SK-N-SH (cell line): ENCODE measurements around the gene TMEM131L. TPM values are rescaled to one million over a fixed set of nuclear protein-coding genes. Genes with fewer than 3 reads are reported as not detected.

ENCODE experiments used
- CTCF ChIA-PET: fragments of 300-600, 350-600 bp; formaldehyde crosslinking; extraction: SDS; loops from one replicate; lab custom pipeline; 2021; lab: Yijun Ruan, JAX
- POLR2A ChIA-PET: fragments of 350-600 bp; sonication (Branson Sonifier 250); formaldehyde crosslinking; extraction: SDS; loops from one replicate; lab custom pipeline; 2020; ENCODE audit warnings: antibody characterized with exemption, inconsistent platforms; lab: Yijun Ruan, JAX
- DNase-seq: peaks from one replicate; pipeline ENCODE4 v3.0.0; 2012
- H2AFZ ChIP-seq: fragments of 200-600 bp; sonication (generic); 2 replicates; pipeline ENCODE4 v1.8.1; 2016; ENCODE audit warnings: antibody characterized with exemption, mild to moderate bottlenecking, low read depth
- H3F3A ChIP-seq: fragments of 200-600 bp; sonication (generic); replicated peaks from 2 replicates; pipeline ENCODE3; 2016; ENCODE audit warnings: antibody characterized with exemption, mild to moderate bottlenecking; ENCODE audit not compliant: insufficient read depth
- H3K27ac ChIP-seq, 2 experiments: fragments of 200-500 bp in 1 of 2; fragments of 200-600 bp in 1 of 2; sonication (Bioruptor generic) in 1 of 2; sonication (generic), shearing (Covaris generic) in 1 of 2; 2 replicates each; pipeline versions ENCODE4 v1.5.1 to v1.6.1; 2014 to 2016; ENCODE audit warnings: low read depth in 2 of 2, inconsistent platforms in 1 of 2, low read length in 1 of 2, mild to moderate bottlenecking in 1 of 2, mixed read lengths in 1 of 2
- H3K27me3 ChIP-seq: fragments of 200-600 bp; sonication (generic), shearing (Covaris generic); 2 replicates; pipeline ENCODE4 v1.6.1; 2016; ENCODE audit warnings: mixed run types; ENCODE audit not compliant: insufficient read depth
- H3K36me3 ChIP-seq, 2 experiments: fragments of 200-500 bp in 1 of 2; fragments of 200-600 bp in 1 of 2; sonication (Bioruptor generic) in 1 of 2; sonication (generic) in 1 of 2; replicated peaks in 1 of 2; 2 replicates each; pipeline versions ENCODE3 to v1.5.1; 2014 to 2016; ENCODE audit warnings: low read length in 1 of 2, mild to moderate bottlenecking in 1 of 2; ENCODE audit not compliant: insufficient read depth in 2 of 2, control insufficient read depth in 1 of 2
- H3K4me1 ChIP-seq, 2 experiments: fragments of 200-500 bp in 1 of 2; fragments of 200-600 bp in 1 of 2; sonication (Bioruptor generic) in 1 of 2; sonication (generic), shearing (Covaris generic) in 1 of 2; 2 replicates each; pipeline versions ENCODE4 v1.5.1 to v1.6.1; 2014 to 2016; ENCODE audit warnings: low read depth in 1 of 2, low read length in 1 of 2, mixed run types in 1 of 2; ENCODE audit not compliant: insufficient read depth in 2 of 2, control insufficient read depth in 1 of 2
- H3K4me2 ChIP-seq: fragments of 200-600 bp; sonication (generic), shearing (Covaris generic); 2 replicates; pipeline ENCODE4 v1.6.1; 2017; ENCODE audit warnings: mixed run types
- H3K4me3 ChIP-seq, 2 experiments: fragments of 200-500 bp in 1 of 2; fragments of 200-600 bp in 1 of 2; sonication (Bioruptor generic) in 1 of 2; sonication (generic), shearing (Covaris generic) in 1 of 2; 2 replicates each; pipeline versions ENCODE4 v1.5.1 to v1.8.1; 2014 to 2016; ENCODE audit warnings: low read depth in 2 of 2, inconsistent platforms in 1 of 2, low read length in 1 of 2, mild to moderate bottlenecking in 1 of 2, mixed read lengths in 1 of 2, moderate library complexity in 1 of 2
- H3K79me2 ChIP-seq: fragments of 200-600 bp; sonication (generic); 2 replicates; pipeline ENCODE4 v1.8.1; 2017; ENCODE audit warnings: mild to moderate bottlenecking; ENCODE audit not compliant: insufficient read depth
- H3K9ac ChIP-seq: fragments of 200-600 bp; sonication (generic); 2 replicates; pipeline ENCODE4 v1.6.1; 2017; ENCODE audit warnings: mixed run types
- H3K9me2 ChIP-seq: fragments of 200-600 bp; sonication (generic); 2 replicates; pipeline ENCODE4 v1.6.1; 2017; ENCODE audit warnings: mixed run types
- H3K9me3 ChIP-seq: fragments of 200-600 bp; sonication (generic); 2 replicates; pipeline ENCODE4 v1.6.1; 2017; ENCODE audit warnings: mixed run types, mild to moderate bottlenecking, moderate library complexity
- H4K20me1 ChIP-seq: fragments of 200-600 bp; sonication (generic); 2 replicates; pipeline ENCODE4 v1.6.1; 2017; ENCODE audit warnings: mild to moderate bottlenecking, mixed run types; ENCODE audit not compliant: insufficient read depth
- CHD2 ChIP-seq: fragments of 150-350 bp; IDR thresholded peaks from 2 replicates; pipeline ENCODE4 v1.6.1; 2018; ENCODE audit warnings: low read length; ENCODE audit not compliant: partially characterized antibody
- CTCF ChIP-seq: fragments of 200-600 bp; sonication (generic); IDR thresholded peaks from 2 replicates; pipeline ENCODE4 v1.6.1; 2017; ENCODE audit warnings: antibody characterized with exemption, mild to moderate bottlenecking, moderate library complexity
- ELF1 ChIP-seq: IDR thresholded peaks from 2 replicates; pipeline ENCODE4 v1.4.0; 2012
- EP300 ChIP-seq, 2 experiments: IDR thresholded peaks; 2 replicates each; pipeline versions ENCODE4 v1.4.0 to v1.6.1; 2012; ENCODE audit warnings: borderline replicate concordance in 1 of 2, low read depth in 1 of 2, low read length in 1 of 2
- EZH2phosphoT487 ChIP-seq: fragments of 200-600 bp; sonication (generic); IDR thresholded peaks from 2 replicates; pipeline ENCODE4 v1.6.1; 2017; ENCODE audit warnings: low read depth, mixed run types, mild to moderate bottlenecking, antibody characterized with exemption, moderate library complexity, borderline replicate concordance
- FOSL2 ChIP-seq: IDR thresholded peaks from 2 replicates; pipeline ENCODE4 v1.4.0; 2012; ENCODE audit warnings: low read depth, mild to moderate bottlenecking, moderate library complexity, borderline replicate concordance
- FOXM1 ChIP-seq: IDR thresholded peaks from 2 replicates; pipeline ENCODE4 v1.4.0; 2012; ENCODE audit warnings: low read depth, mild to moderate bottlenecking
- IRF3 ChIP-seq: fragments of 150-350 bp; IDR thresholded peaks from 2 replicates; pipeline ENCODE4 v1.6.1; 2016; ENCODE audit warnings: mild to moderate bottlenecking, low read depth, low read length
- JUND ChIP-seq: IDR thresholded peaks from 2 replicates; pipeline ENCODE4 v1.4.0; 2012
- NFIC ChIP-seq: IDR thresholded peaks from 2 replicates; pipeline ENCODE4 v1.4.0; 2012; ENCODE audit warnings: borderline replicate concordance
- RAD21 ChIP-seq: IDR thresholded peaks from 2 replicates; pipeline ENCODE4 v1.6.1; 2012; ENCODE audit warnings: mild to moderate bottlenecking, low read length
- SIN3A ChIP-seq: IDR thresholded peaks from 2 replicates; pipeline ENCODE4 v1.6.1; 2012; ENCODE audit warnings: low read depth, mild to moderate bottlenecking, low read length, moderate library complexity, borderline replicate concordance
- SMC3 ChIP-seq: IDR thresholded peaks from 2 replicates; pipeline ENCODE4 v1.6.1; 2012; ENCODE audit warnings: low read depth, low read length, improper control_type of control experiment
- TAF1 ChIP-seq: IDR thresholded peaks from 2 replicates; pipeline ENCODE4 v1.6.1; 2012; ENCODE audit warnings: low read depth, mild to moderate bottlenecking, low read length, moderate library complexity, borderline replicate concordance
- TCF12 ChIP-seq: IDR thresholded peaks from 2 replicates; pipeline ENCODE4 v1.4.0; 2012
- TEAD4 ChIP-seq: IDR thresholded peaks from 2 replicates; pipeline ENCODE4 v1.4.0; 2012; ENCODE audit warnings: mild to moderate bottlenecking, borderline replicate concordance; ENCODE audit not compliant: insufficient read depth
- USF1 ChIP-seq: IDR thresholded peaks from 2 replicates; pipeline ENCODE4 v1.4.0; 2012; ENCODE audit warnings: low read depth, borderline replicate concordance
- YY1 ChIP-seq: IDR thresholded peaks from 2 replicates; pipeline ENCODE4 v1.4.0; 2012; ENCODE audit warnings: low read depth, mild to moderate bottlenecking
- WGBS: methylation state at CpG from one replicate; pipeline ENCODE4 v1.1.6; 2017; ENCODE audit warnings: low lambda C conversion rate; 5-methylcytosine and 5-hydroxymethylcytosine counted together
- polyA plus RNA-seq, 3 experiments: library from polyadenylated mRNA; depleted of rRNA; stranded (reverse); fragments of >200 nt; gene quantifications; 2 replicates each; pipeline ENCODE4 v1.2.3, GENCODE V29; 2012

TMEM131L gene
- polyA plus RNA-seq, 1 of the 3 experiments (the other 2 are of a cell fraction), result 6.2 TPM

- TF ChIP-seq SIN3A (no peak), FOSL2 (no peak), USF1 (no peak), EZH2phosphoT487 (no peak), FOXM1 (no peak)
- TF ChIP-seq, all 33 proteins: peak for 0
Measured at GRCh38 chr4:153440475-153440874, 25.7 kb upstream of the TMEM131L start (continued).

- CTCF ChIA-PET, result interaction anchor here (1.1 to 1.6 kb wide), 2 partner anchors 15 to 21 kb away, joined by 3 to 4 read pairs; no protein-coding TSS in a partner anchor
- no peak overlapping the region for H3K4me2 ChIP-seq
- no peaks in the 10 kb centered on the region for H3K36me3 ChIP-seq
- H3K27ac ChIP-seq, result no peak overlapping the region
- H3K9me3 ChIP-seq, result no peaks in the 10 kb centered on the region
- no peaks in the 10 kb centered on the region for H3K79me2 ChIP-seq
- H3F3A ChIP-seq, result peaks cover 5% of the 10 kb centered on the region
- H2AFZ ChIP-seq, result no peak overlapping the region
- H3K9ac ChIP-seq, result no peak overlapping the region
- H3K4me3 ChIP-seq, result no peak overlapping the region
- TF ChIP-seq TAF1 (no peak), FOSL2 (no peak), EZH2phosphoT487 (no peak), RAD21 (no peak), JUND (no peak)
- TF ChIP-seq, all 33 proteins: peak for 0
- DNase-seq, result no peak
- H3K9me2 ChIP-seq, result no peaks in the 10 kb centered on the region
- H3K27me3 ChIP-seq, result no peaks in the 10 kb centered on the region
- H3K4me1 ChIP-seq, result peaks cover 3% of the 10 kb centered on the region in 2 experiments; a peak in 2 of 4 replicates
- no peaks in the 10 kb centered on the region for H4K20me1 ChIP-seq
- WGBS, result 90% methylated on average over 5 of the region's 5 CpGs
- POLR2A ChIA-PET, result no interaction called here
Measured at GRCh38 chr4:153447175-153447905, 18.8 kb upstream of the TMEM131L start.

GRCh38 chr4:153448003-153448731 is 18.0 kb upstream of the TMEM131L start:
- DNase-seq, result peak; percentile 39
- no peaks in the 10 kb centered on the region for H3K9me3 ChIP-seq
- H3K4me2 ChIP-seq, result no peak overlapping the region
- no peak overlapping the region for H3K4me3 ChIP-seq
- H3K36me3 ChIP-seq, result no peaks in the 10 kb centered on the region
- peak overlapping the region; percentile 62 for H2AFZ ChIP-seq
- peaks cover 3% of the 10 kb centered on the region in 2 experiments; a peak in 2 of 4 replicates for H3K4me1 ChIP-seq
- H3K9me2 ChIP-seq, result no peaks in the 10 kb centered on the region
- ChIA-PET POLR2A (no interaction called here), CTCF (interaction anchor here (1.6 kb wide), 1 partner anchor 20 kb away, joined by 3 read pairs; no protein-coding TSS in a partner anchor)
- H3K27me3 ChIP-seq, result no peaks in the 10 kb centered on the region
- H3K79me2 ChIP-seq, result no peaks in the 10 kb centered on the region
- no peaks in the 10 kb centered on the region for H4K20me1 ChIP-seq
- peaks cover 5% of the 10 kb centered on the region for H3F3A ChIP-seq
- no peak overlapping the region for H3K9ac ChIP-seq
- 44% methylated on average over 10 of the region's 10 CpGs for WGBS
- H3K27ac ChIP-seq, result 0 out of 4 replicates have a peak overlapping the region, but pooled peaks of 1 of the 2 experiments have one; percentile 2
- no peak for TF ChIP-seq USF1
- TF ChIP-seq ELF1, result no peak
- no peak for TF ChIP-seq TEAD4
- TF ChIP-seq RAD21, result no peak
- no peak for TF ChIP-seq EP300 (IDR thresholded peaks at IDR 0.05; ENCODE audit: borderline replicate concordance in 1 of 2, low read depth in 1 of 2, low read length in 1 of 2)
- TF ChIP-seq NFIC, result no peak
- no peak for TF ChIP-seq CTCF
- no peak for TF ChIP-seq IRF3
- no peak for TF ChIP-seq CHD2
- no peak for TF ChIP-seq SMC3
- TF ChIP-seq YY1, result no peak
- no peak for TF ChIP-seq TCF12
